SK-N-SH (cell line): ENCODE data around the gene FLYWCH1. TPM values are rescaled to one million over a fixed set of nuclear protein-coding genes. Genes with fewer than 3 reads are reported as not detected.

Experiments
- CTCF ChIA-PET: fragments of 300-600, 350-600 bp; formaldehyde crosslinking; extraction: SDS; loops from one replicate; lab custom pipeline; 2021; lab: Yijun Ruan, JAX
- POLR2A ChIA-PET: fragments of 350-600 bp; sonication (Branson Sonifier 250); formaldehyde crosslinking; extraction: SDS; loops from one replicate; lab custom pipeline; 2020; ENCODE audit warnings: antibody characterized with exemption, inconsistent platforms; lab: Yijun Ruan, JAX
- DNase-seq: peaks from one replicate; pipeline ENCODE4 v3.0.0; 2012
- H2AFZ ChIP-seq: fragments of 200-600 bp; sonication (generic); 2 replicates; pipeline ENCODE4 v1.8.1; 2016; ENCODE audit warnings: antibody characterized with exemption, mild to moderate bottlenecking, low read depth
- H3F3A ChIP-seq: fragments of 200-600 bp; sonication (generic); replicated peaks from 2 replicates; pipeline ENCODE3; 2016; ENCODE audit warnings: antibody characterized with exemption, mild to moderate bottlenecking; ENCODE audit not compliant: insufficient read depth
- H3K27ac ChIP-seq, 2 experiments: fragments of 200-500 bp in 1 of 2; fragments of 200-600 bp in 1 of 2; sonication (Bioruptor generic) in 1 of 2; sonication (generic), shearing (Covaris generic) in 1 of 2; 2 replicates each; pipeline versions ENCODE4 v1.5.1 to v1.6.1; 2014 to 2016; ENCODE audit warnings: low read depth in 2 of 2, inconsistent platforms in 1 of 2, low read length in 1 of 2, mild to moderate bottlenecking in 1 of 2, mixed read lengths in 1 of 2
- H3K27me3 ChIP-seq: fragments of 200-600 bp; sonication (generic), shearing (Covaris generic); 2 replicates; pipeline ENCODE4 v1.6.1; 2016; ENCODE audit warnings: mixed run types; ENCODE audit not compliant: insufficient read depth
- H3K36me3 ChIP-seq, 2 experiments: fragments of 200-500 bp in 1 of 2; fragments of 200-600 bp in 1 of 2; sonication (Bioruptor generic) in 1 of 2; sonication (generic) in 1 of 2; replicated peaks in 1 of 2; 2 replicates each; pipeline versions ENCODE3 to v1.5.1; 2014 to 2016; ENCODE audit warnings: low read length in 1 of 2, mild to moderate bottlenecking in 1 of 2; ENCODE audit not compliant: insufficient read depth in 2 of 2, control insufficient read depth in 1 of 2
- H3K4me1 ChIP-seq, 2 experiments: fragments of 200-500 bp in 1 of 2; fragments of 200-600 bp in 1 of 2; sonication (Bioruptor generic) in 1 of 2; sonication (generic), shearing (Covaris generic) in 1 of 2; 2 replicates each; pipeline versions ENCODE4 v1.5.1 to v1.6.1; 2014 to 2016; ENCODE audit warnings: low read depth in 1 of 2, low read length in 1 of 2, mixed run types in 1 of 2; ENCODE audit not compliant: insufficient read depth in 2 of 2, control insufficient read depth in 1 of 2
- H3K4me2 ChIP-seq: fragments of 200-600 bp; sonication (generic), shearing (Covaris generic); 2 replicates; pipeline ENCODE4 v1.6.1; 2017; ENCODE audit warnings: mixed run types
- H3K4me3 ChIP-seq, 2 experiments: fragments of 200-500 bp in 1 of 2; fragments of 200-600 bp in 1 of 2; sonication (Bioruptor generic) in 1 of 2; sonication (generic), shearing (Covaris generic) in 1 of 2; 2 replicates each; pipeline versions ENCODE4 v1.5.1 to v1.8.1; 2014 to 2016; ENCODE audit warnings: low read depth in 2 of 2, inconsistent platforms in 1 of 2, low read length in 1 of 2, mild to moderate bottlenecking in 1 of 2, mixed read lengths in 1 of 2, moderate library complexity in 1 of 2
- H3K79me2 ChIP-seq: fragments of 200-600 bp; sonication (generic); 2 replicates; pipeline ENCODE4 v1.8.1; 2017; ENCODE audit warnings: mild to moderate bottlenecking; ENCODE audit not compliant: insufficient read depth
- H3K9ac ChIP-seq: fragments of 200-600 bp; sonication (generic); 2 replicates; pipeline ENCODE4 v1.6.1; 2017; ENCODE audit warnings: mixed run types
- H3K9me2 ChIP-seq: fragments of 200-600 bp; sonication (generic); 2 replicates; pipeline ENCODE4 v1.6.1; 2017; ENCODE audit warnings: mixed run types
- H3K9me3 ChIP-seq: fragments of 200-600 bp; sonication (generic); 2 replicates; pipeline ENCODE4 v1.6.1; 2017; ENCODE audit warnings: mixed run types, mild to moderate bottlenecking, moderate library complexity
- H4K20me1 ChIP-seq: fragments of 200-600 bp; sonication (generic); 2 replicates; pipeline ENCODE4 v1.6.1; 2017; ENCODE audit warnings: mild to moderate bottlenecking, mixed run types; ENCODE audit not compliant: insufficient read depth
- ELF1 ChIP-seq: IDR thresholded peaks from 2 replicates; pipeline ENCODE4 v1.4.0; 2012
- EZH2phosphoT487 ChIP-seq: fragments of 200-600 bp; sonication (generic); IDR thresholded peaks from 2 replicates; pipeline ENCODE4 v1.6.1; 2017; ENCODE audit warnings: low read depth, mixed run types, mild to moderate bottlenecking, antibody characterized with exemption, moderate library complexity, borderline replicate concordance
- GATA2 ChIP-seq: sonication (generic); formaldehyde crosslinking; IDR thresholded peaks from 2 replicates; pipeline ENCODE4 v1.5.0; 2020; ENCODE audit warnings: mild to moderate bottlenecking, missing genetic modification reagents
- JUND ChIP-seq: IDR thresholded peaks from 2 replicates; pipeline ENCODE4 v1.4.0; 2012
- NRF1 ChIP-seq: IDR thresholded peaks from 2 replicates; pipeline ENCODE4 v1.6.1; 2012; ENCODE audit warnings: low read depth, mild to moderate bottlenecking, low read length
- POLR2AphosphoS5 ChIP-seq: IDR thresholded peaks from 2 replicates; pipeline ENCODE4 v1.6.1; 2012; ENCODE audit warnings: low read depth, low read length
- RAD21 ChIP-seq: IDR thresholded peaks from 2 replicates; pipeline ENCODE4 v1.6.1; 2012; ENCODE audit warnings: mild to moderate bottlenecking, low read length
- RFX5 ChIP-seq: IDR thresholded peaks from 2 replicates; pipeline ENCODE4 v1.6.1; 2012; ENCODE audit warnings: mild to moderate bottlenecking, improper control_type of control experiment, low read length
- SIN3A ChIP-seq: IDR thresholded peaks from 2 replicates; pipeline ENCODE4 v1.6.1; 2012; ENCODE audit warnings: low read depth, mild to moderate bottlenecking, low read length, moderate library complexity, borderline replicate concordance
- USF2 ChIP-seq: fragments of 150-350 bp; IDR thresholded peaks from 2 replicates; pipeline ENCODE4 v1.6.1; 2017; ENCODE audit warnings: antibody characterized with exemption, low read length, low read depth, borderline replicate concordance
- WGBS: methylation state at CpG from one replicate; pipeline ENCODE4 v1.1.6; 2017; ENCODE audit warnings: low lambda C conversion rate; 5-methylcytosine and 5-hydroxymethylcytosine counted together
- polyA plus RNA-seq, 3 experiments: library from polyadenylated mRNA; depleted of rRNA; stranded (reverse); fragments of >200 nt; gene quantifications; 2 replicates each; pipeline ENCODE4 v1.2.3, GENCODE V29; 2012
- TF ChIP-seq, protein P1 (sequence below): IDR thresholded peaks from 2 replicates; pipeline ENCODE4 v1.6.1; 2012; ENCODE audit warnings: mild to moderate bottlenecking, low read depth, low read length, moderate library complexity
- TF ChIP-seq, protein P2 (sequence below): IDR thresholded peaks from 2 replicates; pipeline ENCODE4 v1.4.0; 2012; ENCODE audit warnings: low read depth, borderline replicate concordance

FLYWCH1 gene
- polyA plus RNA-seq, 1 of the 3 experiments (the other 2 are of a cell fraction): 30.1 TPM

DNA sequence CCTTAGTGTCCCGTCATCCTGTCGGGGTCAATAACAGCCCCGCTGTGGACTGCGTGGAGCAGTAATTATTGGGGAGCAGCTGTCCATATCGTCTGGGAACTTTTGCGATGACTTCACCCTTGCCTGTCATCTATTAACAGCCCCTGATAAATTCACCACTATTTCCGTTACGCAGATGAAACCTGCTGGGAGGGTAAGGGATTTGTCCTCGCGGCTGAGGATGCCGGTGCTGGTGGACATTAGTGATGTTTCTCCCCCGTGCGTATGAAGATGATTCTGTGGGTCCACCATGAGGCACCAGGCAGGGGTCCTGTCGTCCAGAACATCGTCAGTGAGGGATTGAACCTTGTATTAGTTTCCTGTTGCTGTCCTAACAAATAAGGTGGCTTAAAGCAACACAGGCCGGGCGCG is 27.7 kb upstream of the FLYWCH1 start:
- Histone ChIP-seq H3F3A (peaks cover 17% of the 10 kb centered on the region), H4K20me1 (no peaks in the 10 kb centered on the region), H3K27me3 (no peaks in the 10 kb centered on the region), H3K9me3 (no peaks in the 10 kb centered on the region)
- peak; percentile 20 for DNase-seq
- TF ChIP-seq USF2 (no peak), RAD21 (no peak), ELF1 (no peak), SIN3A (no peak), JUND (no peak), RFX5 (no peak), EZH2phosphoT487 (no peak), NRF1 (no peak), POLR2AphosphoS5 (no peak), GATA2 (CRISPR knock-in tag) (no peak)
- TF ChIP-seq, protein P1, sequence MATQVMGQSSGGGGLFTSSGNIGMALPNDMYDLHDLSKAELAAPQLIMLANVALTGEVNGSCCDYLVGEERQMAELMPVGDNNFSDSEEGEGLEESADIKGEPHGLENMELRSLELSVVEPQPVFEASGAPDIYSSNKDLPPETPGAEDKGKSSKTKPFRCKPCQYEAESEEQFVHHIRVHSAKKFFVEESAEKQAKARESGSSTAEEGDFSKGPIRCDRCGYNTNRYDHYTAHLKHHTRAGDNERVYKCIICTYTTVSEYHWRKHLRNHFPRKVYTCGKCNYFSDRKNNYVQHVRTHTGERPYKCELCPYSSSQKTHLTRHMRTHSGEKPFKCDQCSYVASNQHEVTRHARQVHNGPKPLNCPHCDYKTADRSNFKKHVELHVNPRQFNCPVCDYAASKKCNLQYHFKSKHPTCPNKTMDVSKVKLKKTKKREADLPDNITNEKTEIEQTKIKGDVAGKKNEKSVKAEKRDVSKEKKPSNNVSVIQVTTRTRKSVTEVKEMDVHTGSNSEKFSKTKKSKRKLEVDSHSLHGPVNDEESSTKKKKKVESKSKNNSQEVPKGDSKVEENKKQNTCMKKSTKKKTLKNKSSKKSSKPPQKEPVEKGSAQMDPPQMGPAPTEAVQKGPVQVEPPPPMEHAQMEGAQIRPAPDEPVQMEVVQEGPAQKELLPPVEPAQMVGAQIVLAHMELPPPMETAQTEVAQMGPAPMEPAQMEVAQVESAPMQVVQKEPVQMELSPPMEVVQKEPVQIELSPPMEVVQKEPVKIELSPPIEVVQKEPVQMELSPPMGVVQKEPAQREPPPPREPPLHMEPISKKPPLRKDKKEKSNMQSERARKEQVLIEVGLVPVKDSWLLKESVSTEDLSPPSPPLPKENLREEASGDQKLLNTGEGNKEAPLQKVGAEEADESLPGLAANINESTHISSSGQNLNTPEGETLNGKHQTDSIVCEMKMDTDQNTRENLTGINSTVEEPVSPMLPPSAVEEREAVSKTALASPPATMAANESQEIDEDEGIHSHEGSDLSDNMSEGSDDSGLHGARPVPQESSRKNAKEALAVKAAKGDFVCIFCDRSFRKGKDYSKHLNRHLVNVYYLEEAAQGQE: no peak
- TF ChIP-seq, protein P2, sequence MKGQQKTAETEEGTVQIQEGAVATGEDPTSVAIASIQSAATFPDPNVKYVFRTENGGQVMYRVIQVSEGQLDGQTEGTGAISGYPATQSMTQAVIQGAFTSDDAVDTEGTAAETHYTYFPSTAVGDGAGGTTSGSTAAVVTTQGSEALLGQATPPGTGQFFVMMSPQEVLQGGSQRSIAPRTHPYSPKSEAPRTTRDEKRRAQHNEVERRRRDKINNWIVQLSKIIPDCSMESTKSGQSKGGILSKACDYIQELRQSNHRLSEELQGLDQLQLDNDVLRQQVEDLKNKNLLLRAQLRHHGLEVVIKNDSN: no peak
- TF ChIP-seq, all 33 proteins: peak for 0
- Histone ChIP-seq H2AFZ (peak overlapping the region; percentile 79; the same call in 1 of the 2 replicates), H3K4me3 (peak overlapping the region; percentile 73 to 84), H3K36me3 (peaks cover 0 to 7% of the 10 kb centered on the region in 2 experiments), H3K79me2 (peaks cover 46% of the 10 kb centered on the region), H3K4me2 (peak overlapping the region; percentile 90), H3K27ac (peak overlapping the region in 1 of 2 experiments; percentile 94; a peak in 3 of 4 replicates), H3K4me1 (peaks cover 0 to 6% of the 10 kb centered on the region in 2 experiments; a peak in 1 of 4 replicates), H3K9me2 (no peaks in the 10 kb centered on the region), H3K9ac (peak overlapping the region; percentile 86)
- CTCF ChIA-PET: interaction anchor here (0.8 to 4.1 kb wide), 10 partner anchors 11 to 245 kb away, joined by 3 to 27 read pairs (median 4); no protein-coding TSS in a partner anchor
- POLR2A ChIA-PET: interaction anchor here (1.9 to 2.8 kb wide), 3 partner anchors 16 to 28 kb away, joined by 9 to 13 read pairs (median 12); partner anchors contain the start of gene FLYWCH1
- WGBS: 71% methylated on average over 18 of the region's 18 CpGs
